HG02759 (cell line): ENCODE data around the gene SENP1.

Experiments
- ATAC-seq: cut with Tn5 transposase; IDR thresholded peaks from one replicate; pipeline ENCODE4 v1.9.1; 2021; ENCODE audit warnings: mild to moderate bottlenecking, moderate library complexity; ENCODE audit not compliant: unreplicated experiment

SENP1 gene

GRCh38 chr12:48068457-48068856 is 37.4 kb downstream of the SENP1 start:
- ATAC-seq, result no peak

- no peak for ATAC-seq
These were observed 38.5 kb downstream of the SENP1 start for GRCh38 chr12:48067250-48067938.

- no peak for ATAC-seq
These were observed 40.8 kb downstream of the SENP1 start for GRCh38 chr12:48065041-48065440.

- ATAC-seq, result no peak
These were observed 42.3 kb downstream of the SENP1 start for GRCh38 chr12:48063530-48063929.

- ATAC-seq, result no peak
These were observed 43.8 kb downstream of the SENP1 start for GRCh38 chr12:48061938-48062719.

GRCh38 chr12:48060474-48060873 is 45.4 kb downstream of the SENP1 start:
- ATAC-seq, result no peak

GRCh38 chr12:48058771-48059170 is 47.1 kb downstream of the SENP1 start:
- ATAC-seq, result no peak

DNA sequence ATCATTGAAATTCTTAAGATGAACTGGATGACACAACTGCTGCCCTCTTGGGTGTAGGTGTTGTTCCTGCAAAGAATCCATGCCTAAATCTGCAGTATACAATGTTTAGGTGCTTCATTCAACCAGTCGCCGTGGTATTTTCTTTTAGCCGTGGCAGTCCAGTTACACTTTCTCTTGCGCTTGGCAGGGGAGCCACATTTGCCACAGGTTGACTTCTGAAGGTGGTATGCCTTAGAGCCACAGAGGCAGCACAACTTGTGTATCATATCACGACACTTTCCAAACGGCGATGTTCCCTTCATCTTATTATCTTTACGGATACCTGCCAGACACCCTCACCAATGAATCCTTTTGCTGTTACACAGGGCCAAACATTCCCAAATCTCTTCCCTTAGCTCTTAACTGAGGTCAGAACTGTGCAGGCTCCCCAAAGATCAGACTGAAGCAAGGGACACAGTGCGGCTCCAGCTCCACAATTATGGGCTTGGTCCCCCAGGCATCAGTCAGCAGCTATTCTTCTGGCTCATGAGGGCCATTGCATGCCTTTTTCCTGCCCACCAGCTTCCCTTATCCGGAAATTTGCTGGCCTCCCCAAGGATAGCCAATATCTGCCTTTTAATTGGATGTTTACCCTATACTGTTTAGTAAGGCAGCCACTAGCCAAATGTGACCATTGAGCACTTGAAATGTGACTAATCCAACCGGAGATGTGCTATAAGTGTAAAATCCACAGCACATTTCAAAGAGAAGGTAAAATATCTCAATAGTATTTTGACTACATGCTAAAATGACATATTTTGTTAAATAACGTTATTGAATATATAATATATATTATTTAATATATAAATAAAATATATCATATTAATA is 50.7 kb downstream of the SENP1 start:
- no peak for ATAC-seq

DNA sequence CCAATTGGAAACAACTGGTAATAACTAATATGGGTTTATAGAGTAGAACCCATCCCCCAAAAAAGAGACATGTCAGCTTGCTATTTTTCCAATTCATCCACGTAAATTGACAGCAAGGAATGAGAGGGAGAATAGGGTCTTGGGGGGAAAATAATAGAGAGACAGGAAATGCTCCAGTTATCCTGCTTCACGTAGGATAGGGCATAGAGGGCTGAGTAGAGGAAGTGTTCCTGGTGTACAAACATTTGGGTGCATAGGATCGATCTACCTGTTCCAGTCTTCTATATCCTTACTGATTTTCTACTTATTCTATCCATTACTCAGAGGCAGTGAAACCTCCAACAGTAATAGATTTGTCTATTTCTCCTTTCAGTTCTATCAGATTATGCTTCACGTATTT is 52.0 kb downstream of the SENP1 start:
- ATAC-seq, result no peak

DNA sequence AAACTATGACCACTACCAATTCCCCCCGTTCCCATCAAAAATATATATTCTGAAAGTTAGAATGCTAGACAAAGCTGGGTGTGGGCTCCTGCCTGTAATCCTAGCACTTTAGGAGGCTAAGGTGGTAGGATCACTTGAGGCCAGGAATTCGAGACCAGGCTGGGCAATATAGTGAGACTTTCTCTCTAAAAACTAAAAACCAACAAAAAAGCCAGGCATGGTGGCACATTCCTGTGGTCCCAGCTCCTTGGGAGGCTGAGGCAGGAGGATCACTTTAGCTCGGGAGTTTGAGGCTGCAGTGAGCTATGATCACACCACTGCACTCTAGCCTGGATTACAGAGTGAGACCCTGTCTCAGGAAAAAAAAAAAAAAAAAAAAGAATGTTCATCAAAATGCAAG is 52.8 kb downstream of the SENP1 start:
- ATAC-seq, result no peak

GRCh38 chr12:48051681-48052080 is 54.2 kb downstream of the SENP1 start:
- ATAC-seq, result no peak

- no peak for ATAC-seq
These were observed 55.7 kb downstream of the SENP1 start for GRCh38 chr12:48050174-48050573.

- ATAC-seq, result no peak
These were observed 59.8 kb downstream of the SENP1 start for GRCh38 chr12:48045965-48046518.

GRCh38 chr12:48045061-48045846 is 60.6 kb downstream of the SENP1 start:
- no peak for ATAC-seq

- ATAC-seq, result no peak
These were observed 61.5 kb downstream of the SENP1 start for GRCh38 chr12:48044396-48044795.

GRCh38 chr12:48043771-48044170 is 62.1 kb downstream of the SENP1 start:
- ATAC-seq, result no peak

DNA sequence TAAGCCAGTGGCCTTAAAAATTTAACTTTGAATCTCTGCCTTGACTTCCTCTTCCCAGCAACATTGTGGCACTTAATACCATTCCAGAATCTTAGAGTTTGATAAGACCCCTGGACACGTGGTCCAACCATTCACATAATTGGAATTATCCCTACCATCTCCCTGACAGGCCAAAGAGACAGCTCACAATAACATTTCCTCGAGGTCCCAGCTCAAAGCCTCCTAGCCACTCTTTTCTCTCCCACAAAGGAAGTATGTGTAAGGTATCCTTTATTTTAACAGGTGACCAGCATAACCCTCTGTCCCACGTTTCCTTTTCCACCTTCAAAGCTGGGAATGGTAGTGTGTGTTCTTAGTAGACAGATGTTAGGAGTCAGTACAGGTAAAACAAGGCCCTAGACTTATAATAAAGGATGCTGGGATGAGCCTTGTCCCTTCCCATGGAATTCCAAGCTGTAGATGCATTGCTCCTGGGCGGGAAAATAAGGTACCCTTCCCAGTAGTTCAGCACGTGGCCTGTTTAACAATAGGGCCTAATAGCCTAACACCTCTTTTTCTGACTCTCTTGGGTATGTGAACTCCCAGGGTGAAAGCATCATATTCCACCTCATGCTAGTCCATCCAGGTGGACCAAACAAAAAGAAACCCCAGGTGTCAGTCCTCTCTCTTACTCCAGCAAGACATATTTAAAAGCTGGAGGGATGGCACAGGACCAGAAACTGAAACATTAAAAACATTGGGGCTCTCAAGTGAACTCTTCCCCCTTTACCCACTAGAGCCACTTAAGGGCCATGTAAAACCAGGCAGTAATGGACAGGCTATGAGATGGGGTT is 64.1 kb downstream of the SENP1 start:
- ATAC-seq, result no peak

GRCh38 chr12:48040354-48040753 is 65.5 kb downstream of the SENP1 start:
- no peak for ATAC-seq

DNA sequence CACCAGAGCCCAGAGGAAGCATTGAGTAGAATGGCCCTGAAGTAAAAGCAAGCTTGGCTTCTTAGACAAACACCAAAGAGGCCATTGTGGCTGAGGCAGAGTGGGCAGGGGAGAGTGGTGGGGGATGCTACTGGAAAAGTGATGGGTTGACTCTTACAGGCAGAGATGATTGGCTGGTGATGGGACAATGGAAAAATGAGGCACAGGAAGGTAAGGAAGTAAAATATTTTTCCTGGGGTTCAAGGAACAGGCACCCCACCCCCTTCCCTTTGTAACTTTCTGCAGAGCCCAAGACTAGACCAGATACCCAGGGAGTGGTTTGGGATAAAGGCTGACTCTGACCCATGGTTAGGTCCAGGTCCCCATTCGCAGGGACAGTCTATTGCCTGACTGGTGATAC is 66.7 kb downstream of the SENP1 start:
- ATAC-seq, result no peak

DNA sequence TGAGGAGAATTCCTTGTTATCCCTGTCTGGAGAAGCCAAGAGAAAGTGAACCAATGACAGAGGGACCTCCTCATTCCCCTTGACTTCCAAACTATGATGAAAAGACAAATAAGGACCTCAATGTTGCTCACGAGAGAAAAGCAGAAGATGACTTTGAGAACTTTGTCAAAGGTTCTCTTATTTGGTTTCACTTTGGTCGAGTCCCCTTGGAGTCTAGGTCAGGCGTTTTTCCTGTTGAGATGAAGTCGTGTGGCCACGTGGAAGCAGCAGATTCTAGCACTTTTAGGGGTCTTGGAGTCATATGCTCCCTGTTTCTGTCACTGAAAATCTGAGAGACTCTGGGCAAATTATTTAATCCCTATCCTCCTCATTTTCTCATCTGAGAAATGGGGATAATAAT is 67.8 kb downstream of the SENP1 start:
- ATAC-seq, result no peak
